GM18517 (cell line): ENCODE data around the gene MRRF.
"Not testable (repeated sequence)": the region's sequence is repeated elsewhere in the genome, so short reads cannot be mapped to it uniquely, and the experiment has no call there.

Experiments used
- ATAC-seq: cut with Tn5 transposase; IDR thresholded peaks from one replicate; pipeline ENCODE4 v1.9.1; 2021; ENCODE audit warnings: mild to moderate bottlenecking, moderate library complexity; ENCODE audit not compliant: unreplicated experiment

MRRF gene

DNA sequence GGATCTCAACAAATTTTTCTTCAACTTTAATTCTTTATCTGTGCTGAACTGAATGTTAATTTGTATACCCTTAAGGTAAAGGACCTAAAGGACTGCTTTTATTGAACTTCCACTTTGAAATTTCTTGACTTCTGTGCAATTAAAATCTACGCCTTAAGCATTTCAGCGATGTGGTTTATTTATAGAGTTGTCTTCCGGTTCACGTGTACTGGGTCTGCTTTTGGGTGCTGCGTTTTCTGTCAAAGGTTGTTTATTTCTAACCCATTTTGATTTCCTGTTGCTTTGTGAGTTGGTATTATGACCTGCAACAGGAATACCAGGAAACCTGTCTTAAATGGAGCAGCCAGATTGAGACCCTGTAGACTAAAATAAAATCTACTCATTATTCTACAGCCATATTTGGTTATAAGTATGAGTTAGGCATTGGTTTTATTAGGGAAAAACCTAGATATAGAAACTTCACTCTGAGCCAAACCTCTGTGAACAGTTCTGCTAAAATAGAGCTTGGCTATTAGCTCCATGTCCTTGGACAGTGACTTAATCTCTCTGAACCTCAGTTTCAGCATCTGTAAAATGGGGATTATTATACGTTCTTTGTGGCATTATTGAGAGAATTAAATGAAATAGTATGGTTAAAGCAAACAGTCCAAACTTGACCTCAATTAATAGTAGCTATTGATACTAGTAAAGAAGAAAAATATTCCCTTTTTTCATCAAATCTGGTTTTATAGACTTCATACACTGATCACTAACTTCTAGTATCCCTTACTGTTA lies 3.5 kb downstream of the MRRF start:
- ATAC-seq, result no peak

DNA sequence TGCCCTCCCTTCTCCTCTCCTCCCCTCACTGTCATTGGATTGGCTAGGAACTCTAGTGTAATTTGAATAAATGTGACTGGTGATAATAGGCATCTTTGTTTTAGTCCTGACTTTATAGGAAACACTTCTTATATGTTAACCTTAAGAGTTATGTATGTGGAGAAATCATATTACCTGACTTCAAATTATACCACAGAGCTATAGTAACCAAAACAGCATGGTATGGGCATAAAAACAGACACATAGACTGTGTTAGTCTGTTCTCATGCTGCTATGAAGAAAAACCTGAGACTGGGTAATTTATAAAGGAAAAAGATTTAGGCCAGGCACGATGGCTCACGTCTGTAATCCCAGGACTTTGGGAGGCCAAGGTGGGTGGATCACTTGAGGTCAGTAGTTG lies 9.4 kb downstream of the MRRF start:
- ATAC-seq, result no peak

DNA sequence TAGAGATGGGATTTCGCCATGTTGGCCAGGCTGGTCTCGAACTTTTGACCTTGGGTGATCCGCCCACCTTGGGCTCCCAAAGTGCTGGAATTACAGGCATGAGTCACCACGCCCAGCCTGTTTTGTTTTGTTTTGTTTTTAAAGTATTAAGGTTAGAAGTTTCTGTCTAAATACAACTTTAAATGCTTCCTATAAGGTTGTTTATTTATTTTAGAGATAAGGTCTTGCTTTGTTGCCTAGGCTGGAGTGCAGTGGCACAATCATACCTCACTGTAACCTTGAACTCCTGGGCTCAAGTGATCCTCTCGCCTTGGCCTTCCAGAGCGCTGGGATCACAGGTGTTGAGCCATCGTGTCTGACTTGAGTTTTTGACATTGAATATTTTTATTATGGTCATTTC lies 11.4 kb downstream of the MRRF start:
- no peak for ATAC-seq

GRCh38 chr9:122277285-122277897 lies 12.7 kb downstream of the MRRF start:
- no peak for ATAC-seq

- ATAC-seq, result no peak
Observed at GRCh38 chr9:122281368-122281767, 16.7 kb downstream of the MRRF start.

DNA sequence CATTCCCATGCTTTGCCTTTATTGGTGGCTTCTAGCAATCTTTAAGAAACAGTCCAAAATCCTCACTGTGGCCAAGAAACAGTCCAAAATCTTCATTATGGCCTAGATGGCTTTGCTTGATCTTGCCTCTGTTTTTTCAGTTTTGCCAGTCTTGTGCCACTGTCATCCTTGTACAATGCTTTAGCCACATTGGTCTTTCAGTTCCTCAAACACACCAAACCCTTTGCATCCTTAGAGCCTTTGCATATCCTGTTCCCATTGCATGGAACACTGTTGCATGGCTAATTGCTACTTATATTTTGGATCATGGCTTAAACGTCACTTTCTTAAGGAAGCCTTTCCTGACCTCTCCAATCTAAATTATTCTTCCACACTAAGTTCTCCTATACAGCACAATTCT lies 22.1 kb downstream of the MRRF start:
- peak; percentile 49 for ATAC-seq

- ATAC-seq, result no peak
Observed at GRCh38 chr9:122287214-122287720, 22.6 kb downstream of the MRRF start.

DNA sequence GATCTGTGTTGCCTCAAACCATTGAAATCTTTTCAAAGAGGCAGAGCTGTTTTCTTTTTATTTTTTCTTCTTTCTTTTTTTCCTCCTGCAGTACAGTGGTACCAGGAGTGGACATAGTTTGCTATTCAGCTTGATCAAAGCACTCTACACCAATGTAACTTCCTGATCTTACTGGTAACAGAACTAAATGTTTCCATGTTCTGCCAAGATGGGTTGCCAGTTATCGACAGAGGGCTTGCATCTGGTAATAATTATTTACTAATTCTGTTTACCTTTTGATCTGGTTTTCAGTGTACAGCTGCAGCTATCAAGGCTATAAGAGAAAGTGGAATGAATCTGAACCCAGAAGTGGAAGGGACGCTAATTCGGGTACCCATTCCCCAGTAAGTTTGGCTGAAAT lies 26.8 kb downstream of the MRRF start:
- no peak for ATAC-seq

DNA sequence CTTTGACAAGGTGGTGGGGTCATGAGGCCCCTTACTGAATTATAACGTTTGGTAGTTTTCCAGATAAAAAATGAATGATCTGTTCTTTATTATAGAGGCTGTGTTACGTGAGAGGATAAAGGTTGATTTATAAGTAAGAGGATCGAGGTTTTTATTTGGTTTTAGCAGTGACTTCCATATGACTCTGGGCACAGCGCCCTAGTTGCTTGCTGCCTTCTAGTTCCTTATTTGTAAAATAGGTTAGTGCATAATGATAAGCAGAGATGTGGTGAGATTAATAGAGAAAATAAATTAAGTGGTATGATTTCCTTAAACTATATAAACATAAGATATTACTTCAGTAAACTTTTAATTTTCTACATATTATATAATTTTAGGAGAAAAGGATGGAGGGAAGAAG lies 29.8 kb downstream of the MRRF start:
- no peak for ATAC-seq

DNA sequence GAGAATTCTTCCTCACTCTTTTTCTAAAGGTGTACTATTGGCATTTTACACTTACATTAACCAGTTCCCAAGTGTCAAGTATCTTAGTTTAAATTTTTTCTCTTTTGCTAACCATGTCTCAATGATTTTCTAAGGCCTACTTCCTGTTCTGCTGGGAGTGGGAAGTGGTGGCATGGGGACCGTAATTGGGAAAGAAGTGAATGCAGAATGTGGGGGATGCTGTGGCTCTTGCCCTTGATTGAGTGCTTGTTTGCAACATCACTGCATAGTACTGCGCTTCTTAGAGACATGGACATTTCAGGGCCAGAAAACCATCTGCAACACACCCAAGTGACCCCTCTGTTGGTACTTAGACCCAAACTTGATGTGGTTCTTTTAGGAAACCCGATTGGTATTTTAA lies 32.8 kb downstream of the MRRF start:
- no peak for ATAC-seq

DNA sequence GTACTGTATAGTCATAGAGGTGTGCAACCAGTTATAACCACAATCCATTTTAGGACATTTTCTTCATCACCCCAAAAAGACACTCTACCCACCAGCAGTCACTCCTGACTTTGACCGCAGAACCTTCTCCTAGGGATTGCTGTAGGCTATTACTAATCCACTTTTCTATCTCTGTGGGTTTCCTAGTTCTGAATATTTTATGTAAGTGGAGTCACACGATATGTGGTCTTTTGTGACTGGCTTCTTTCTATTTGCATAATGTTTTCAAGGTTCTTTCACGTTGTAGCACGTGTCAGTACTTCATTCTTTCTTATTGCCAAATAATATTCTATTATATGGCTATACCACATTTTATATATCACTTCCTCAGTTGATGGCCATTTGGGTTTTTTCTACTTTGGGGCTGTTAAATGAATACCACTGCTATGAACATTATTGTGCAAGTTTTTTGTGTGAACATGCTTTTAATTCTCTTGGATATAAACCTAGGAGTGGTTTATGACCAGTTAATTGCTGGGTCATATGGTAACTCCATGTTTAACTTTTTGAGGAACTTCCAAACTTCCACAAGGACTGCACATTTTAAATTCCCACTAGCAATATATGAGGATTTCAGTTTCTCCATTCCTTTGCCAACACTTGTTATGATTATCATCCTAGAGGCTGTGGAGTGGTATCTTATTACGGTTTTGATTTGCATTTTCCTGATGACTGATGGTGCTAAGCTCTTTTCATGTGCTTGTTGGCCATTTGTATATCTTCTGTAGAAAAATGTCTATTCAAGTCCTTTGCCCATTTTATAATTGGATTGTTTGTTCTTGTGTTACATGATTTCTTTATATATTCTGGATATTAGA lies 37.8 kb downstream of the MRRF start:
- no peak for ATAC-seq

GRCh38 chr9:122307061-122307460 lies 42.4 kb downstream of the MRRF start:
- no peak for ATAC-seq

- ATAC-seq, result no peak
Observed at GRCh38 chr9:122307925-122308324, 43.2 kb downstream of the MRRF start.

DNA sequence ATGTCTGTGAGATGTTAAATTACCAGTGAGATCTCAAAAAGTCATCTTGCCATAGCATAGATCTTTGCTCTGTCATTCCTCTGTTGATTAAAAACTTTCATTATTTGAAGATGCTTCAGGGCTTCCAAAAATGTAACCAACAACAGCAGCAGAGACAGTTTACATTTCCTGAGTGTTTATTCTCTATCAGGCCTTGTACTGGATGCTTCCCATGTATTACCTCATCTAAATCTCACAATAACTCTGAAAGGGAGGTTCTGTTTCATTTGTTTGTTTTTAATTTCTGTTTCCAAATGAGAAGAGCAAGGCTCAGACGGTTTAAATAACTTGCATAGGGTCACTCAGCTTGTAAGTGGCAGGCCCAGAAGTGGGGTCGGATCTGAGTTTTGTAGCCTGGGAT lies 45.2 kb downstream of the MRRF start:
- ATAC-seq, result no peak

DNA sequence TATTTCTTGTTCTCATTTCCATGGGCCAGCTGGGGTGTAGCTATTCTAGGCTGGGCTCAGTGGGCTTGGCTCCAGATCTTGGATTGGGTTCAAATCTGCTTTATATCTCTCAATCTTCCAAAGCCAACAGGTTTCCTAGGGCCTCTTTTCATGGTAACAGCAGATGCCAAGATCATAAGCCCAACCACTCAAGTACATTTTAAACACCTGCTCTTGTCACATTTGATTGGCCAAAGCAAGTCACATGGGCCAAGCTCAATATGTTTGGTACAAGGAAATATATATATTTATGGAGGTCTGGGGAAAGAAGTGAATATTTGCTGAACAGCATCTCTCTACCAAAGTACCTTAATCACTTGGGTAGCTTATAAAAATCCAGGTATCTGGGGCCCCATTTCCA lies 49.5 kb downstream of the MRRF start:
- no peak for ATAC-seq

GRCh38 chr9:122315534-122315933 lies 50.9 kb downstream of the MRRF start:
- ATAC-seq, result no peak

GRCh38 chr9:122318284-122318683 lies 53.6 kb downstream of the MRRF start:
- no peak for ATAC-seq

GRCh38 chr9:122320413-122320881 lies 55.8 kb downstream of the MRRF start:
- ATAC-seq, result no peak

DNA sequence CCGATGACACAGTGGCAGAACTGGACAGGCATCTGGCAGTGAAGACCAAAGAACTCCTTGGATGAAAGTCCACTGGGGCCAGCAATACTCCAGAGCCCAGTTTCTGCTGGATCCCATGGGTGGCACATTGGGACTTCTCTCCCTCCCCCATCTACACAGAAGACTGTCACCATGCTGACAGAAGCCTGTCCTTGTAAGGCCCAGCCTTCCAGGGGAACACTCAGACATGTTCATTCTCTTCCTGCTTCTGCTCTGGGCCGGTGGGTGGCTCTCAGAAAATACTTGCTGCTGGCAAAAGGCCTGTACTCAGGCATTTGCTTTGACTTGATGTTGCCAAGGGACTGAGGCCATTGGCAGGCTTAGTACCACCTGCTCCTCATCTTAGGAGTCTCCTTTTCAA lies 57.9 kb downstream of the MRRF start:
- no peak for ATAC-seq

DNA sequence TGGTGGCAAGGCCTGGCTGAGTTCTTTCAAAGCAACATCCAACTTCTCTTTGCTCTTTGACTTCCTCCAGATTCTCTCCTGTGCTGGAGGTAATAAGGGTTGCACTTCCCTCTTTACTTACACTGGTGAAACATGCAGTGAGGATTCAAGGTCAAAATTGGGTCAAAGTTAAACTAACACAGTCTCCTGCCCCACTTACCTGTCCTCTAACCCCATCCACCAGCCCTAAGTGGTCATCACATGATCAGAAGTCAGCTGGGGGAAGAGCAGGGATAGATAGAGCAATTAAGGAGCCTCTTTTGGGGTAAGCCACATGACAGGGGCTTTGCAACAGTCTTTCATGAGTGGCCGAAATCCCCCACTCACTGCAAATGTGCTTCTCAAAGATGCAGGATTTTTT lies 60.0 kb downstream of the MRRF start:
- ATAC-seq, result not testable (repeated sequence)

DNA sequence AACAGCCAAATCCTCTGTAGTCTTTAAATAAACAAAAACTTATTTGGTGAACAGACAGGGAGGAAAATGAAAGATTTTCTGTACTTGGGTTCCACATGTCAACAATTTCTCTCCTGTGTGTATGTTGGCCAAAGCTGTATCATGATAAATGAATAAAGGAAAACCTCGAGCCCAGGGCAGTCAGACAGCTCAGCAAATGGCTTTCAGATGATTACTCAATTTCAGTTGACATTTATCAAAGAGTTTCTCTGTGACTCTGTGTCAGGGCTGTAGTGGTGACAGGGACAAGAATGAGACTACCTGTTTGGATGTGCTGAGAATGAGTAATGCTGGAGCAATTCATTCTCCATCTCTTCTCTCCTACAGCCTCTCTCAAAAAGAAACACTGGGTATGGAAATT lies 60.4 kb downstream of the MRRF start:
- no peak for ATAC-seq

DNA sequence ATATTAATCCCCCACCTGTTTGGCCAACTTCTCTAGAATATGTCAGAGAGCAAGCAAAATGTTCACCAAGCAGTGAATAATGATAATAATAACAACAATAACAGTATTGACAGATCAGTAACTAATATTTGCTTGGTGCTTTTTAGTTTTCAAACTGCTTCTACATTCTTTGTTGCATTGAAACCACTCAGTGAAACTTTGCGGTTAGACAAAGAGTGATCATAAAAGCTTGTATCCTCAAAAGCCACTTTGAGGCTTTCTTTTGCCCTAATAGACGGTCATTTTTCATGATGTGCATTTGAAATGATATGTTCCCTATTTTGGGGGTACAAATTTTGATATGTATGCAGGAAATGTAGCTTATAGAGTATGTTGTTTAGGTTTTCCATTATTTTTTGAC lies 62.5 kb downstream of the MRRF start:
- ATAC-seq, result no peak
